ENCODE results near the gene CCP110. TPM values are rescaled to one million over a fixed set of nuclear protein-coding genes. Genes with fewer than 3 reads are reported as not detected.

CCP110 gene
- total and polyA plus RNA-seq, 2 experiments from 2014 or later: 10.7 to 20.9 TPM

- Histone ChIP-seq H3K4me2 (peak overlapping the region; percentile 84), H3K4me3 (peak overlapping the region; percentile 77), H4K20me1 (replicated peaks; ENCODE audit: insufficient read depth) (peaks cover 7% of the 10 kb centered on the region; the same call in 1 of the 2 replicates), H3K9me2 (ENCODE audit: insufficient read depth) (no peaks in the 10 kb centered on the region), H3K4me1 (ENCODE audit: insufficient read depth) (peaks cover 30% of the 10 kb centered on the region), H2AFZ (peak overlapping the region; percentile 66), H3F3A (replicated peaks; ENCODE audit: low read depth) (no peaks in the 10 kb centered on the region), H3K36me3 (ENCODE audit: insufficient read depth) (peaks cover 7% of the 10 kb centered on the region; the same call in 1 of the 2 replicates), H3K79me2 (replicated peaks; ENCODE audit: insufficient read depth) (peaks cover 40% of the 10 kb centered on the region), H3K27me3 (ENCODE audit: insufficient read depth) (no peaks in the 10 kb centered on the region), H3K27ac (ENCODE audit: low read depth) (peak overlapping the region; percentile 87; the same call in 1 of the 2 replicates)
- peaks cover 31% of the 10 kb centered on the region for H3K4me1 Mint-ChIP-seq
- no peaks in the 10 kb centered on the region for H3K9me3 Mint-ChIP-seq
- no peak overlapping the region for H3K27ac Mint-ChIP-seq
- ATAC-seq (no peak), DNase-seq (ENCODE audit: low spot score) (peak; percentile 57)
- peaks cover 11% of the 10 kb centered on the region; the same call in 2 of the 3 replicates for H3K36me3 Mint-ChIP-seq (ENCODE audit: low read depth)
- peak overlapping the region; percentile 97 for H3K4me3 Mint-ChIP-seq
- peaks cover 3% of the 10 kb centered on the region for H3K27me3 Mint-ChIP-seq (ENCODE audit: insufficient read depth, low read depth, poor library complexity)
- TF ChIP-seq ZNF114 (CRISPR knock-in tag; IDR thresholded peaks at IDR 0.05): no peak
- TF ChIP-seq JUNB (IDR thresholded peaks at IDR 0.05; ENCODE audit: unreplicated experiment): no peak
- no peak for TF ChIP-seq STAT1 (IDR thresholded peaks at IDR 0.05; ENCODE audit: unreplicated experiment)
- TF ChIP-seq ETS1 (IDR thresholded peaks at IDR 0.05): no peak
- no peak for TF ChIP-seq EZH2 (IDR thresholded peaks at IDR 0.05; ENCODE audit: low read depth, unreplicated experiment)
- TF ChIP-seq POLR2AphosphoS5 (IDR thresholded peaks at IDR 0.05; ENCODE audit: low read depth): no peak
- no peak for TF ChIP-seq ZNF462 (CRISPR knock-in tag; IDR thresholded peaks at IDR 0.05)
- TF ChIP-seq NANOG (IDR thresholded peaks at IDR 0.05; ENCODE audit: borderline replicate concordance): no peak
- TF ChIP-seq ZNF331 (CRISPR knock-in tag; IDR thresholded peaks at IDR 0.05; ENCODE audit: low read depth): no peak
- TF ChIP-seq EZH2phosphoT487 (IDR thresholded peaks at IDR 0.05; ENCODE audit: unreplicated experiment): no peak
- TF ChIP-seq CTCF (conservative IDR thresholded peaks at IDR 0.05; ENCODE audit: low read depth in 2 of 2): no peak
- no peak for TF ChIP-seq CREB1 (CRISPR knock-in tag; IDR thresholded peaks at IDR 0.05; ENCODE audit: low read depth)
- TF ChIP-seq REST (IDR thresholded peaks at IDR 0.05; ENCODE audit: unreplicated experiment): no peak
Observed at GRCh38 chr16:19524616-19525384, 1.1 kb downstream of the CCP110 start.

All from GM23338 (cell line).